Superior temporal gyrus (tissue), 1 donor: ENCODE measurements around the gene ADAM19.
A peak's percentile ranks its signal among the peaks of the same experiment; 100 is the strongest.
"Not testable (repeated sequence)": the region's sequence is repeated elsewhere in the genome, so short reads cannot be mapped to it uniquely, and the experiment has no call there.

Experiments used
- DNase-seq: peaks from one replicate; pipeline ENCODE4 v3.0.0-alpha.2; 2016; ENCODE audit errors: extremely low spot score

The ADAM19 gene

DNA sequence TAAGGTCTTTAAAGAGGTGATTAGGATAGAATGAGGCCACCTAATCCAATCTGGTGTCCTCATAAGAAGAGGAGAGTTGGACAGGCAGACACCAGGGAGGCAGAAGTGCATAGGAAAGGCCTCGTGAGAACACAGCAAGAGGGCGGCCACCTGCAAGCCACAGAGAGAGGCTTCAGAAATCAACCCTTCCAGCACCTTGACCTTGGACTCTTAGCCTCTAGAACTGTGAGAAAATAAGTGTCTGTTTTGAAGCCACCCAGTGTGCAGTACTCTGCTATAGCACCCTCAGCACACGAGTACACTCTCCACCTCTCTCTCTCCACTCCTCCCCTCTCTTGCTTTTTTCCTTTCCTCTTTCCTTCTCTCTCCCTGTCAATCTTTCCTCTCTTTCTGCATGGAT, 88.7 kb downstream of the ADAM19 start:
- DNase-seq = no peak

DNA sequence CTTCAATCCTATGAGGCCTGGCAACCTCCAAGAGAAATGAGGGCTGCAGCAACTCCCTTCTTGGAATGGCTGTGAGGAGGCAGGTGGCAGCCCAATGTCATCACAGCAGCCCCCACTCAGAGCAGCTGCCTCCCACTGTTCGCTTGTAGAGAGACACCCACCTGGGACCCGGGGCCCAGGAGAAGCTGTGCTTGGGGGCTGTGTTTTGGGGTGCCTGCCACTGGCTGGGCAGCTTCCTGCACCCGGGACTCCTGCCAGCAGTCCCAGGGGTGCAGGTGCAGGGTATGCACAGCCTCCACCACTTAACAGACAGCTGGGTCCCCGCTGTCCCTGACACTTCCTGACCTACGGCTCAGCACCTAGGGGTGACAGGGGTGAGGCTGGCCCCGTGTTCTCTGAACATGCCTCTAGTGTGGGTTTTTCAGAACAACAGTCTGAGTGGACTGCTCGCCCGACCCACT, 89.3 kb downstream of the ADAM19 start:
- no peak for DNase-seq

DNA sequence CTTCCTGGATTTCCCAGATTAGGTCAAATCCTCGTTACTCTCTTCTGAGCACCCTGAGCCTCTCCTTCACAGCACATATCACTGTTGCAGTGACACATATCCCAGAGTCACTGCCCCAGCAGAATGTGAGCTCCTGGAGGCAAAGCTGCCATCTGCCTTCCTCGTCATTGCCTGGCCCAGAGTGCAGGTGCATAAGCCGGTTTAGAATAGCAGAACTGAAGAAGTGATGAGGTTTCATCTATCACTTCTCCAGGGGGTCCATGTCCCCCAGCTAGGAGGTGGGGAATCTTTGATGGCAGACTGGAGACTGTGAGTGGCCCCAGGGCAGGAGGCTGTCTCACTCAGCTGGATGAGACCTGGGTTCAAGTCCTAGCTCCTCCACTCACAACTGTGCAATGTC, 89.8 kb downstream of the ADAM19 start:
- DNase-seq = no peak

DNA sequence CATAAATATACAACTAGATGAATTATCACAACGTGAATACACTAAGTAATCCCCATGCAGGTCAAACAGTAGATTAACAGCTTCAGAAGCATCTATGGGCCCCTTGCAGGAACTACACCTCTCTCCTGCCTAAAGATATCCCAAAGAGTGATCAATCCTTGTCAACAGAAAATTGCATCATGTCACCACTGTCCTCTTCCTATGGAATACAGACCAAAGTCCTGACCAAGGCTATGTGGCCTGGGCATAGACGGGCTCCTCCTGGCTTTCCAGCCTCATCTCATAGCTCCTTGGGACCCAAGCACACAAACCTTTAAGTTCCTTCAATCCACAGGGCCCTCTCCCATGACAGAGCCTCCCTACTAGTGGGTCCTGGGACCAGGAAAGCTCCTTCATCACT, 90.2 kb downstream of the ADAM19 start:
- no peak for DNase-seq

DNA sequence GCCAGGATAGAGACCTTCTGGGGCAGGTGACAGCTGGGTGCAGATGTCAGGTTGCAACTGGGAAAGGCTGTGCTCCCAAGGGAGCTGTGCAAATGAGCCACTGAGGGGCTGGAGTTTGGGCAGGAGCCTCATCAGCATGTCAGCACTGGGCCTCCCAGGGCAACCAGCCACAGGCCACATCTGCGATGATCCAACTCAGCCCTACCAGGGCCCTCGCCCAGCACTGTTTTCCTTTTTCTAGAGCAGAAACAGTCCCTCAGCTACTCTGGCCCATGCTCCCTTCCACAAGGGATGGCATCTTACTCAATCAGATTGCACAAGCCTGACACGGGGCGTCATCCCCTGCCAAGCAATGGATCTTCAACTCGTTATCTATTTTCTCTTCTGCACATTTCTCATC, 90.8 kb downstream of the ADAM19 start:
- no peak for DNase-seq

DNA sequence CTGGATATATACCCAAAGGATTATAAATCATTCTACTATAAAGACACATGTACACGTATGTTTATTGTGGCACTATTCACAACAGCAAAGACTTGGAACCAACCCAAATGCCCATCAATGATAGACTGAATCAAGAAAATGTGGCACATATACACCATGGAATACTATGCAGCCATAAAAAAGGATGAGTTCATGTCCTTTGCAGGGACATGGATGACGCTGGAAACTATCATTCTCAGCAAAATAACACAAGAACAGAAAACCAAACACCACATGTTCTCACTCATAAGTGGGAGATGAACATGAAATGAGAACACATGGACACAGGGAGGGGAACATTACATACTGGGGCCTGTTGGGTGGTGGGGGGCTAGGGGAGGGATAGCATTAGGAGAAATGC, 92.9 kb downstream of the ADAM19 start:
- DNase-seq = not testable (repeated sequence)

DNA sequence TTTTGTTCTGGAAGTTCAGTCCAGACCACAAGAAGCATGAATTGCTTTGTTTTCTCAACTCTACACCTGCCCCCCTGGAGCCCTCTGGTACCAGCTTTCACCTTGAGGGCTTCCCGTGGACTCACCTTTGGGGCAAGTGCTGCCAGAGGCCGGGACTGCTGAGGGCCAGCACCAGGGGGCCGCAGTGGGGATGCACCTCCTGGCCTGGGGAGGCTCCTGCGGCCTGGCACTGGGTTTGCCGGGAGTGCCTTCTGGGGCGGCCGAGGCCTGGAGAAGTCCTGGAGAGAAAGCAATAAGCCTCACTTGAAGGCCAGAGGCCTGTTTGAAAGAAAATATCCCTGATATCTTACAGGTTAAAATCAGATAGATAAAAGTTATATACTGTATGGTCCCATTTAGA, 93.9 kb downstream of the ADAM19 start:
- no peak for DNase-seq

DNA sequence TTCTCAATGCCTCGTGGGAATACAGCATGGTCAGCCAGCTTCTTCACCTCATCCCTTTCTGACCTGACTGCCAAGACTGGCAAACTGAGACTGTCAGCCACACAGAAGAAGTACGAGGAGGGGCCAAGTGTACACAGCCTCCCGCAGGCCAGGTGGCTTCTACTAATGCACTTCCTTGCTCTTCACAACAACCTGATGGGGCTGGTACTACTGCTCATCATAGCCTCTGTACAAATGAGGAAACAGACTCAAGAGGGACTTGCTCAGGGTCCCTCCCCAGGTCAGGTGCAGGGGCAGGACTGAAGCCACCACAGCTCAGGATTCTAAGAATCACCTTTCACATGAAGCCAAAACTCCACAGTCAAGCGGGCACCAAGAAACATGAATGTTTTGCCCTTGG, 94.3 kb downstream of the ADAM19 start:
- DNase-seq = no peak

DNA sequence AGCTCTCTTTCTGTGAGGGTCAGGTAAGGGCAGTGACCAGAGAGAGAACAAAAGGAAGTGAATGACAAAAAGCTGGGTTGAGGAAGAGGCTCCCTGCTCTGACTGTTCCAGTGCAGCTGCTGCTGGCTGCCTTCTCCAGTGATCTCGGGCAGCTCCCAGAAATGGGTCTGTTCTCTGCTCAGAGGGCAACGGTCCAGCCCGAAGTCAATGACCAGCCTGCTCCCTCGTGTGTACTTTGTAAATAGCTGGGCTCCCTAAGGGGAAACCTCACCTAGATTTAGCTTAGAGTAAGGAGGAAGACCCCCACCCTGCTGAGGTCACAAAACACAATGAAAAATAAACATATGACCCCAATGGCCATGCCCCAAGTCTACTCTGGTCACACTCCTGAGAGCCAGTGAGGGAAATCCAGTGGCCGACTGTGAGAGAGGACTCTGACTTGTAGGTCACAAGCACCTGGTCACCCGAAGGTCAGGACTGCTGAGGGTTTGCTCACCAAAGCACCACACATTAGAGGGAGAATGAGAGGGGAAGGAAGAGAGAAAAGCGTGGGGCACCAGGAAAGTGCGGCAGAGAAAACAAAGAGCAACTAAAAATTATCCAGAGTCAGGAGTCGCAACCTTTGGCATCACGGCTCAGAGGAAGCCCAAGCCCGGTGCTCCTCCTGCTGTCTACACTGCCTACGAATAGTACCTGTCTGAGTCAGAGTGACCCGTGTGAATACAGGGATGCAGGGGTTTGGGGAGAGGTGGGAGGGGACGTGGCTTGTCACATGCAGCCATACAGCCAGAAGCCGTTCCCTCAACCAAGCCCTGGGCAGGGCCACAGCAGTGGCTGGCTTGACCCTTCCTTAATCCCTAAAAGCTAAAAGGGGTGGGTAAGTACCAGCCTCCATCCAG, 95.7 kb downstream of the ADAM19 start:
- DNase-seq = no peak

DNA sequence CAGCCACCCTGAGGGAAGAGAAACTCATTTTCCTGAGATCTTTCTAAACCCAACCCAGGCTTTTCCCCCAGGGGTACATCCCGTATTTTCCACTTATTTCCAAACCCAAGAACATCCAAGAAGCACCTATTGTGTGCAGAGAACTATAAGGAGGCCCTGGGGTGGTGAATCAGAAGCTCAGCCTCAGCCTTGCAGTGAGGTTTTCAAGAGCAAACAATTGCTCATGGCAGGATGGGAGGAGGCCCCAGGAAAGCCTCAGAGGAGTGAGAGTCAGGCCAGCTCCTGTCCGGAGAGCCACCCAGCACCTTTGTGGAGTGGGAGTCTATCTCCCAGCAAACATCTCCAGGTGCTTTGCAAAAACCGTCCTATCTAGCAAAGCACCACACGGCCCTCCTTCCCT, 96.4 kb downstream of the ADAM19 start:
- no peak for DNase-seq

DNA sequence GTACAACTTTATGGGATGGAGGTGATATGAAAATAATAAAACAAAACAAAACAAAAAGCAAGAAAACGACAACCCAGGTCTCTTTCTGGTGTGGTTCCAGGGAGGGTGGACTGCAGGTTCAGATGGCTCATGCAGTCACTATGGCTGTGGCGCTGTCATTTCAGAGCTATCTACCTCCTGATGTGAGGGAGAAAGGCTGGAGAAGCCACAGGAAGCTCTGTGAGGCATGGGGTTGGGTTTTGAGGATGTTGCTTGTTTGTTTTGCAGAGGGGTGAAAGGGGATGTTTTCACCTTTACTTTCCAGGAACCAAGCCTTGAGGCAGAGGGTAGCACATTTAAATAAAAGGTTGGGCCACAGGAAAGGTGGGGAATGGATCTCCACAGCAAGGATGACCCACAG, 96.8 kb downstream of the ADAM19 start:
- no peak for DNase-seq

DNA sequence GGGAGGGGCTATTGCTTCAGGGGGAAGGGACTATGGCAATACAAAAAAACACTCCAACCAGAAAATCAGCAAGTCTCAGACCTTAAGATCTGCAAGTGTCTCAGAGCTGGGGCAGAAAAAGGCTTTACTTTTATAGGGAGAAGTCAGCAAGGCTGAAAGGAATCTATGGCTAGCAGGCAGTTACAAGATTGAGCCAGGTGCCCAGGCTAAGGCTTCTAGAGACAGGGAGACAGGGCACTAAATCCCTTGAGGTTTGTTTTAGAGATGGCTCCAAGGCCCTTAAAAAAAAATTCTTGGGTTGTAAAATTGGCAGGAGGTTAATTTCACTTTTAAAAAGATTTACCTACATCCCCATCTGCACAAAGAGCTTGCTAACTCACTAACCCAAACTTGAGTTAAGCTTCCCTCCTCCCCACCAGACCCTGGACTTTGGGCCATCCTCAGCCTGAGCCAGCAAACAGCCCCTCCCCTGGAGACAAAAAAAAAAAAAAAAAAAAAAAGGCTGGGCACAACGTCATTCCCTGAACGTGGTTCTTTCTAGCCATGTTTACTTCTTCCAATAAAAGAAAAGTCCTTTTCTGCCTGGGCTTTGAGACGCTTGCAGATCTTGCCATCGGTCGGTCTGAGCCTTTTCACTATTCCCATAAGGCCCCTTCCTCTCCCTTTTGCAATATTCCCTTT, 97.6 kb downstream of the ADAM19 start:
- no peak for DNase-seq

DNA sequence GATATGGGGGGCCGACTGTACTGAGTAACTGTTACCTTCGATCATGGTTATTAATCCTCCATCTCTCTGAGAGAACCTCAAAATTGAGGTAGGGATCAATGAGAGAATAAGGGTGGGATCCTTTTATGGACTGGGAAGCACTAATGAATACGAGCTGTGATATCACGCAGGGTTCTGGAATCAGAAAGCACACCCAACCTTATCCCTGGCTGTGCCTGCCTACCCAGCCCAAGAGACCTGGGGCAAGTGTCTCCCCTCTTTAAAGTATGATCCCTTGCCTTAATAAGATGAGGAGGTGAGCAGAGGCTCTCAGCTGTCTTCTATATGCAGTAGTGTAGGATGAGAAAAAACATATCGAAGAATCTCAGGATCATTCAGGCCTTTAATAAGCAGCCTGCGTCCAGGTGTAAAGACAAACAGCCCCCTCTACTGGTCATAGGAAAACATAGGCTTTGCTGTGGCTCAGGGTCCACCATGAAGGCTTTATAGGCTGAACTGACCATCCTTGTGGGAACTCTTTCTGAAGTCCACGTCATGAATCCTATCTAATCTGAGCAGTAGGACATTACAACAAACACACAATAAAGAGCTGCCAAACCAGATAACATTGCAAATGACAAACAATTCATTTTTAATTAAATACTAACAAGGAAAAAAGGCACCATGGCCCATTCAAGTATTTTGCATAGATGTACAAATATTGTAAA, 98.7 kb downstream of the ADAM19 start:
- peak; percentile 96 for DNase-seq

DNA sequence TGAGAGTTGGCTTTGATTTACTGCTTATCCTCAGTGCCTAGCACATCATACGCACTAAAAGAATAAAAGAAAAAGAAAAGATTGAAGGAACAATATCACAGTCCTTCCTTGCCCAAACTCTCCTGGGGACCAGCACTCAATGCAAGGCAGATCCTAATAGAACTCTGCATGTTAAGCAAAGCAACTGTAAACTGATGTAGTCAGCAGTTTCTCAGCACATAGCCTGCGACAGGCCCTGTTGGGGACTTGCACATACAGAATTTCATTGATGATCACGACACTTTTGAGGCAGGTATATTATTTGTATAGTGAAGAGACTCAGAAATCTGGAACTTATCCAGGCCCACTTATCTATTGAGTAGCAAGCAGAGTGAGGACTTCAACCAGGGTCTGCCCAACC, 100.1 kb downstream of the ADAM19 start:
- peak; percentile 15 for DNase-seq

DNA sequence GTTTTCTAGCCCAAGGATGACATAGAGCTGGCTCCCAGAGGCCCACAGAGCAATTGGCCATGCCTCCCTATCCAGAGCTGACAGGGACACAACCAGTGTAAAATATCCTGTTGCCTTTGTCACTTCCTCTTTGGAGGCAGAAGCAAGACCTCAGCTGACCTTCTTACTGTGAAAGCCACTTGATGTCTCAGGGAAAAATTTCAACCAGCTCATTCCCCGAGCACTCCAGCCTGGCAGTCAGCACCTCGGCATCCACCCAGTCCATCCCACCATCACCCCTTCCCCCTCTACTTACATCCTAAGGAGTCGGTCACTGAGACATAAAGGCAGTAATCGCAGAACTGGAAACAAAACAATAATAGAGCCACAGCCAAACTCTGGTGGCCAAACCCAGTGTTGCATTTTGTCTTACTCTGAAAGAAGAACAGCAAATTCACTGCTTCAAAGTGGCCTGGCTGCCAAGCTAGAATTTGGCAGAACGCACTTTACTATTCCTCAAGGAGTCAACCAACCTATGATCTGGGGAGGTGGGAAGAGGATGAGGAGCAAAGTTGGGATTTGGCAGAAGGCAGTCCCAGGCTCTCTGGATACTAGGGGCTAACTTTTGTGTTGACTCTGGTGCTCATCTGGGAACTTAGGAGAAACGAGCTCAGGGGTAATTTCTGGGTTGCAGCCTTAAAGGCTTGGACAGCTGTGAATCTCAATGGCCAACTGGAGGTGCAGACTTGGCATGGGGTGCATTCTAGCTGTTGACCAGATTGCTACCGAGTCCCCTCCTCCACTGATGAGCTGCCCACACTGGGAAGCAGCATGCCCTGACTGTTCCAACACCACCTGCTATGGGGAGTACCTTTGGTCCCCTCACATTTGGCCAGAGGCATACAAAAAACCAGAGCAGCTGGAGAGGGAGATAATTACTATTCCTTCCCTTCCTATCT, 101.9 kb downstream of the ADAM19 start:
- DNase-seq = no peak

DNA sequence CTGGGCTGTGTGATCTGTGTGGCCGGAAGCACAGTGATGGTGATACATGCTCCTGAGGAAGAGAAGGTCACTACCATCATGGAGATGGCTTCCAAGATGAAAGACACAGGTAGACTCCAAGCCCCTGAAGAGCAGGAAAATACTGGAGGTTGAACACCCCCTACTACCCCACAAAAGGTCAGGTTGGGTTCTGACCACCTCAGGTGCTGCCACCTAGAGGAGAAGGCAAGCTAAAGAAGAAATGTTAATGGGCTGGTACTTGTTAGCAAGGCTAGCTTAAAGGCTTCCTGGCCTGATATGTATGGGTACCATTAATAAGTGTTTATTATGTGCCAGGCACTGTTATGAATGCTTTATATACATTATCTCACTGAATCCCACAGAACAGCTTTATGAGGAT, 103.9 kb downstream of the ADAM19 start:
- DNase-seq = peak; percentile 56

DNA sequence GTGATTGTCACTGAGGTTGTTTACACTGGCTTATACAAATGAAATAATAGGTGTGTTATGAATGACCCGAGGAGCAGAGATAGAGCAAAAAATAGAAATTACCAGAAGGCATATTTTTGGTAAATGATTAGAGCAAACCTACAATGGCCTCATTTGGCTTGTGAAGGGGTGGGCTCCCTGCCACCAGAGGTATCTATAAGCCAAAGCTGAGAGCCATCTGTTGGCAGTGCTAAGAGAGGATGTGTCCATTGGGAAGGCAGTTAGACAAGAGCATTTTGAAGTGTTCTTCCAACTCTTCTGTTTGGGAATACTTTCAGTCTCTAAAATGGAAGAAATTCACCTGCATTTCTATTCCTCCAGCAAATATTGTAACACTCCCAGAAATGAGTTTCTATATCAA, 104.9 kb downstream of the ADAM19 start:
- peak; percentile 13 for DNase-seq

DNA sequence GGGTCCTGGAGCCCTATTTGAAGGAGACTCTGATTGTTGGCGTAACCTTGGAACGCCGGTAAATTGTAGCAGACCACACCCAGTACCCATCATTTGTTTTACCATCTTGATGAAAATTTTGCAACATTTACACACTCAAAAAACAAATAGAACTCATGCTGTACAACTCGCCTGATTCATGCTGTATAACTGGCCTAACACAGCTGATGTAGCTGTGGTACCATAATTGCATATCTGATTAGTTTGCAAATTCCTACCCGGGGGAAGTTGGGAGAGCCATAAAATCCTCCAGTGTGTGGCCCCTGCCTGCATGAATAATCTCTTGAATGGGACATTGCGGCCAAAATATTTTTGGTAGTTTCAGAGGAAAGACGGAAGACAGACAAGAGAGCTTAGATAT, 105.9 kb downstream of the ADAM19 start:
- DNase-seq = no peak

DNA sequence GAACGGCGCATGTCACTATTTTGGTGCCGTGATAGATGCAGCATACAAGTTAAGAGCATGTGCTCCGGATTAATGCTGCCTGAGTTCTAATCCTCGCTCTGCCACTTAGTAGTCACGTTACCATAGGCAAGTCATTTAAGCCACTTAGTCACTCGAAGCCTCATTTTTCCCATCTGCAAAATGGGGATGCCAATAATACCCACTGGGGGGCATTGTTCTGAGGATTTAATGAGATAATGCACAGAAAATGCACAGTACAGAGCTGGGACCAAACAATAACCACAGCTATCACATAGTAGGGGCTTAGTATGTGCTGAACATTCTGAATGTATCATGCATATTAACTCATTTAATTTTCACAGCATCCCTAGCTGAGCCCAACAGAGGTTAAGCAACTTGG, 106.5 kb downstream of the ADAM19 start:
- DNase-seq = no peak

DNA sequence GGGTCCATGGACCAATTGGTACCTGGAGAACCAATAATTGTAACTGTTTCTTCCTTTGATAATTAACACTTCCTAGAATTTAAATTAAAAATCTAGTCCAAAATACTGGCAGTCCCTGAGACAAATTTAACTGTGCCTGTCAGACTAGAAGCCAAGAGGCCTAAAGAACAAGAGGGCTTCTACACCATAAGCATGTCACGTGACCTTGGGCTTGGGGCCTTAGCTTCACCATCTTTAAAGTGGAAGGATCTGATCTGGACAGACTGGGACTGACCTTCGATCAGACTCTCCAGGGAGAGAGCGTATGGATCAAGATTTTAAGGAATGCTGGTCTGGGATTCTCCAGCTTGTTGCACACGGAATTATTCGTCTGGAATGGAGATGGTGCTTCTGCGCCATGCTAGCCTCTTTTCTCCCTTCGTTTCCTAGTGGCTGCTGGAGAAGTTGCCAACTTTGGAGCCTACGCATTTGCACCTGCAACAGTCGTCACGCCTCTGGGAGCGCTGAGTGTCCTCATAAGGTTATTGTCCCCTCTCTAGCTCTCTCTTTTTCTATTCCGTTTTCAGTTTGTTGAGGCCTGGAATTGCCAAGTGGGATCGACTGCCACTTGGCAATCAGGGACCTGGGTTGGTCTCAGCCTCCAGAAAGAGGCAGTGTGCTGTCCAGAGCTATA, 107.1 kb downstream of the ADAM19 start:
- peak; percentile 8 for DNase-seq
